HepG2 (cell line): ENCODE results near the gene GINS3. TPM values are rescaled to one million over a fixed set of nuclear protein-coding genes. Genes with fewer than 3 reads are reported as not detected.

Experiments
- ATAC-seq: fragments of 200-7000 bp; cut with Tn5 transposase; 3 replicates; pipeline ENCODE4 v1.9.1; 2020; ENCODE audit warnings: mild to moderate bottlenecking, moderate library complexity
- BruUV-seq: library from RNA; stranded (reverse); fragments of 400-500 nt; replicated peaks from 2 replicates; lab custom pipeline; 2021; lab: Mats Ljungman, UMichigan
- CTCF ChIA-PET: fragments of 300-600 bp; formaldehyde crosslinking; extraction: SDS; loops from one replicate; lab custom pipeline; 2021; ENCODE audit warnings: low total read pairs, inconsistent platforms, low intra/inter-chr PET ratio; lab: Yijun Ruan, JAX
- POLR2A ChIA-PET: fragments of 350-600 bp; sonication (Branson Sonifier 250); formaldehyde crosslinking; loops from one replicate; lab custom pipeline; 2020; ENCODE audit warnings: antibody characterized with exemption, inconsistent platforms; lab: Yijun Ruan, JAX
- DNase-seq: peaks from one replicate; pipeline ENCODE4 v3.0.0-alpha.2; 2015; ENCODE audit warnings: low spot score
- FAIRE-seq: peaks from 3 replicates; lab custom pipeline; 2011; peaks lifted over from hg19 to GRCh38; lab: Jason Lieb, UNC
- H2AFZ ChIP-seq: one replicate; pipeline ENCODE4 v1.6.1; 2011; ENCODE audit warnings: low read length, inconsistent platforms
- H3K27ac ChIP-seq: fragments of 300-600 bp; 3 replicates; pipeline ENCODE4 v1.8.0; 2011; ENCODE audit warnings: mixed run types, mild to moderate bottlenecking, mixed read lengths, low read length, inconsistent platforms; ENCODE audit not compliant: insufficient read depth; ENCODE audit errors: extremely low read length
- H3K27me3 ChIP-seq, 2 experiments: fragments of 200-600 bp in 1 of 2; 2 replicates in 1 of 2; 3 replicates in 1 of 2; pipeline versions ENCODE4 v1.6.0 to v1.8.0; 2011; ENCODE audit warnings: low read length in 2 of 2, mild to moderate bottlenecking in 2 of 2, moderate library complexity in 2 of 2, inconsistent platforms in 1 of 2; ENCODE audit not compliant: insufficient read depth in 2 of 2, control insufficient read depth in 1 of 2
- H3K36me3 ChIP-seq, 2 experiments: fragments of 200-600 bp in 1 of 2; replicated peaks in 1 of 2; 2 replicates in 1 of 2; 3 replicates in 1 of 2; pipeline versions ENCODE4 v1.5.1 to v1.8.0; 2011; ENCODE audit warnings: low read length in 2 of 2, inconsistent platforms in 1 of 2; ENCODE audit not compliant: insufficient read depth in 2 of 2, control insufficient read depth in 1 of 2
- H3K4me1 ChIP-seq: 2 replicates; pipeline ENCODE4 v1.5.1; 2012; ENCODE audit warnings: low read length, inconsistent platforms; ENCODE audit not compliant: insufficient read depth
- H3K4me2 ChIP-seq: 2 replicates; pipeline ENCODE4 v1.6.0; 2011; ENCODE audit warnings: low read depth, low read length, inconsistent platforms
- H3K4me3 ChIP-seq, 3 experiments: fragments of 200-600 bp in 1 of 3; sonication (generic), shearing (Covaris generic) in 1 of 3; replicated peaks in 1 of 3; 2 replicates each; pipeline ENCODE4 v1.5.1; 2011 to 2016; ENCODE audit warnings: low read length in 3 of 3, inconsistent platforms in 2 of 3, low read depth in 2 of 3, mild to moderate bottlenecking in 2 of 3, control low read depth in 1 of 3, mixed read lengths in 1 of 3; ENCODE audit not compliant: insufficient read depth in 1 of 3
- H3K79me2 ChIP-seq: one replicate; pipeline ENCODE4 v1.6.1; 2011; ENCODE audit warnings: low read length, inconsistent platforms; ENCODE audit not compliant: insufficient read depth
- H3K9ac ChIP-seq: 2 replicates; pipeline ENCODE4 v1.6.0; 2011; ENCODE audit warnings: mild to moderate bottlenecking, low read depth, low read length, inconsistent platforms; ENCODE audit not compliant: insufficient read depth
- H3K9me3 ChIP-seq: 2 replicates; pipeline ENCODE4 v1.5.1; 2012; ENCODE audit warnings: mild to moderate bottlenecking, low read length
- H4K20me1 ChIP-seq: 2 replicates; pipeline ENCODE4 v1.6.0; 2011; ENCODE audit warnings: inconsistent platforms, mild to moderate bottlenecking, low read length, moderate library complexity; ENCODE audit not compliant: insufficient read depth
- ATF6 ChIP-seq: sonication (generic); formaldehyde crosslinking; conservative IDR thresholded peaks from 2 replicates; pipeline ENCODE4 v1.4.0; 2020; ENCODE audit warnings: missing genetic modification reagents
- DDIT3 ChIP-seq: sonication (generic); formaldehyde crosslinking; IDR thresholded peaks from 2 replicates; pipeline ENCODE4 v1.4.0; 2020; ENCODE audit warnings: mild to moderate bottlenecking, missing genetic modification reagents
- MTERF4 ChIP-seq: sonication (generic); formaldehyde crosslinking; IDR thresholded peaks from 2 replicates; pipeline ENCODE4 v1.8.0; 2023; ENCODE audit warnings: mild to moderate bottlenecking, missing genetic modification reagents
- NR2F6 ChIP-seq, 2 experiments: IDR thresholded peaks; 2 replicates each; pipeline ENCODE4 v1.6.1; 2016; ENCODE audit warnings: antibody characterized with exemption in 1 of 2, mild to moderate bottlenecking in 1 of 2
- SRSF4 ChIP-seq: fragments of 200-400 bp; formaldehyde crosslinking; IDR thresholded peaks from one replicate; pipeline ENCODE4 v1.6.1; 2018; ENCODE audit warnings: mild to moderate bottlenecking, low read depth, low read length, moderate library complexity; ENCODE audit not compliant: poor library complexity, severe bottlenecking
- TFAP4 ChIP-seq: sonication (generic); IDR thresholded peaks from 2 replicates; pipeline ENCODE4 v1.6.1; 2016; ENCODE audit warnings: low read depth, borderline replicate concordance
- TP53 ChIP-seq: sonication (generic); formaldehyde crosslinking; conservative IDR thresholded peaks from 2 replicates; pipeline ENCODE4 v1.4.0; 2020; ENCODE audit warnings: missing genetic modification reagents
- ZNF7 ChIP-seq: IDR thresholded peaks from 2 replicates; pipeline ENCODE4 v1.6.1; 2016; ENCODE audit warnings: missing biosample characterization, missing genetic modification reagents
- WGBS: methylation state at CpG from one replicate; pipeline ENCODE4 v1.1.6; 2017; ENCODE audit warnings: low lambda C conversion rate; 5-methylcytosine and 5-hydroxymethylcytosine counted together
- in situ Hi-C: cut with HindIII; loops from 2 replicates; pipeline ENCODE4 v1.10.0; 2017; ENCODE audit warnings: low pct_unique_long_range_greater_than_20kb; ENCODE audit not compliant: extremely low pct_ligation_motif_present
- intact Hi-C: fragments of 100-400 bp; cut with micrococcal nuclease; formaldehyde crosslinking; loops from one replicate; pipeline ENCODE4 v1.10.0; 2022; ENCODE audit not compliant: unreplicated experiment
- polyA plus RNA-seq, 8 experiments: library from polyadenylated mRNA; depleted of rRNA in 3 of 8; stranded (reverse) in 7 of 8; unstranded in 1 of 8; fragments of >200 nt; fragmentation: Illumina TruSeq in 4 of 8; extraction: Trizol in 4 of 8; gene quantifications; 2 replicates each; pipeline versions ENCODE4 v1.2.1 to v1.2.3, GENCODE V29; 2011 to 2016; ENCODE audit warnings: low read depth in 4 of 8, missing spikeins in 1 of 8, mixed read lengths in 1 of 8; ENCODE audit not compliant: insufficient read depth in 1 of 8
- total RNA-seq, 5 experiments: library from RNA; depleted of rRNA; stranded (reverse); fragments of >200 nt; fragmentation: Illumina TruSeq; extraction: Trizol; gene quantifications; 2 replicates each; pipeline ENCODE4 v1.2.3, GENCODE V29; 2016; ENCODE audit warnings: low read depth in 1 of 5
- TF ChIP-seq, protein P1 (sequence below): sonication (generic); formaldehyde crosslinking; IDR thresholded peaks from 2 replicates; pipeline ENCODE4 v1.5.0; 2020; ENCODE audit warnings: missing genetic modification reagents
- TF ChIP-seq, protein P2 (sequence below): IDR thresholded peaks from 2 replicates; pipeline ENCODE4 v1.6.1; 2016
- TF ChIP-seq, protein P3 (sequence below): sonication (generic); formaldehyde crosslinking; IDR thresholded peaks from 2 replicates; pipeline ENCODE4 v1.4.0; 2020; ENCODE audit warnings: missing genetic modification reagents
- TF ChIP-seq, protein P4 (sequence below): sonication (generic); formaldehyde crosslinking; IDR thresholded peaks from 2 replicates; pipeline ENCODE4 v1.5.0; 2020; ENCODE audit warnings: missing genetic modification reagents

Gene GINS3
- total and polyA plus RNA-seq, 2 of the 13 experiments (the other 11 are each of a cell fraction or from before 2014, with no cell fraction given) = 6.5 to 19.3 TPM

- TF ChIP-seq, protein P1, sequence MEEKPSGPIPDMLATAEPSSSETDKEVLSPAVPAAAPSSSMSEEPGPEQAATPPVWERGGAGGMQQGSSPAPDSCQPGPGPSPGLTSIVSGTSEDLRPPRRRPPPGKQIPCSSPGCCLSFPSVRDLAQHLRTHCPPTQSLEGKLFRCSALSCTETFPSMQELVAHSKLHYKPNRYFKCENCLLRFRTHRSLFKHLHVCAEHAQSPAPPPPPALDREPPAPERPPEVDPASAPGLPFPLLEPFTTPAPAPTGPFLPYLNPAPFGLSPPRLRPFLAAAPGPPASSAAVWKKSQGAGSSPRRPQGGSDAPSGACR (CRISPR knock-in tag) = no peak
- TF ChIP-seq TFAP4 = no peak
These were observed 51.5 kb downstream of the GINS3 start (continued) for GRCh38 chr16:58443783-58444182.

GRCh38 chr16:58444265-58444664, 52.0 kb downstream of the GINS3 start:
- FAIRE-seq (no peak), ATAC-seq (no peak), DNase-seq (no peak)
- WGBS = 87% methylated on average over 2 of the region's 2 CpGs
- no peaks in the 10 kb centered on the region for H3K79me2 ChIP-seq
- no peaks in the 10 kb centered on the region for H3K36me3 ChIP-seq
- H3K4me1 ChIP-seq = peaks cover 11% of the 10 kb centered on the region
- intact Hi-C loops = no loop called here
- H4K20me1 ChIP-seq = no peaks in the 10 kb centered on the region
- peaks cover 2 to 5% of the 10 kb centered on the region in 2 experiments; a peak in 1 of 5 replicates for H3K27me3 ChIP-seq
- no peak overlapping the region for H2AFZ ChIP-seq
- H3K4me2 ChIP-seq = no peak overlapping the region
- no peak overlapping the region for H3K27ac ChIP-seq
- no TSS peak for BruUV-seq
- H3K9ac ChIP-seq = no peak overlapping the region
- POLR2A ChIA-PET = no interaction called here
- no peak overlapping the region for H3K4me3 ChIP-seq
- CTCF ChIA-PET = no interaction called here
- in situ Hi-C loops = no loop called here
- no peaks in the 10 kb centered on the region for H3K9me3 ChIP-seq
- TF ChIP-seq NR2F6 (IDR thresholded peaks at IDR 0.05) (no peak), NR2F6 (CRISPR knock-in tag; IDR thresholded peaks at IDR 0.05) (no peak), TP53 (no peak), SRSF4 (no peak), ZNF7 (CRISPR knock-in tag) (no peak), MTERF4 (CRISPR knock-in tag) (no peak), ATF6 (CRISPR knock-in tag) (no peak), DDIT3 (CRISPR knock-in tag) (no peak)
- TF ChIP-seq, protein P2, sequence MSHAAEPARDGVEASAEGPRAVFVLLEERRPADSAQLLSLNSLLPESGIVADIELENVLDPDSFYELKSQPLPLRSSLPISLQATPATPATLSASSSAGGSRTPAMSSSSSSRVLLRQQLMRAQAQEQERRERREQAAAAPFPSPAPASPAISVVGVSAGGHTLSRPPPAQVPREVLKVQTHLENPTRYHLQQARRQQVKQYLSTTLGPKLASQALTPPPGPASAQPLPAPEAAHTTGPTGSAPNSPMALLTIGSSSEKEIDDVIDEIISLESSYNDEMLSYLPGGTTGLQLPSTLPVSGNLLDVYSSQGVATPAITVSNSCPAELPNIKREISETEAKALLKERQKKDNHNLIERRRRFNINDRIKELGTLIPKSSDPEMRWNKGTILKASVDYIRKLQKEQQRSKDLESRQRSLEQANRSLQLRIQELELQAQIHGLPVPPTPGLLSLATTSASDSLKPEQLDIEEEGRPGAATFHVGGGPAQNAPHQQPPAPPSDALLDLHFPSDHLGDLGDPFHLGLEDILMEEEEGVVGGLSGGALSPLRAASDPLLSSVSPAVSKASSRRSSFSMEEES (CRISPR knock-in tag) = no peak
- TF ChIP-seq, protein P3, sequence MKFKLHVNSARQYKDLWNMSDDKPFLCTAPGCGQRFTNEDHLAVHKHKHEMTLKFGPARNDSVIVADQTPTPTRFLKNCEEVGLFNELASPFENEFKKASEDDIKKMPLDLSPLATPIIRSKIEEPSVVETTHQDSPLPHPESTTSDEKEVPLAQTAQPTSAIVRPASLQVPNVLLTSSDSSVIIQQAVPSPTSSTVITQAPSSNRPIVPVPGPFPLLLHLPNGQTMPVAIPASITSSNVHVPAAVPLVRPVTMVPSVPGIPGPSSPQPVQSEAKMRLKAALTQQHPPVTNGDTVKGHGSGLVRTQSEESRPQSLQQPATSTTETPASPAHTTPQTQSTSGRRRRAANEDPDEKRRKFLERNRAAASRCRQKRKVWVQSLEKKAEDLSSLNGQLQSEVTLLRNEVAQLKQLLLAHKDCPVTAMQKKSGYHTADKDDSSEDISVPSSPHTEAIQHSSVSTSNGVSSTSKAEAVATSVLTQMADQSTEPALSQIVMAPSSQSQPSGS (CRISPR knock-in tag) = no peak
- TF ChIP-seq, protein P4, sequence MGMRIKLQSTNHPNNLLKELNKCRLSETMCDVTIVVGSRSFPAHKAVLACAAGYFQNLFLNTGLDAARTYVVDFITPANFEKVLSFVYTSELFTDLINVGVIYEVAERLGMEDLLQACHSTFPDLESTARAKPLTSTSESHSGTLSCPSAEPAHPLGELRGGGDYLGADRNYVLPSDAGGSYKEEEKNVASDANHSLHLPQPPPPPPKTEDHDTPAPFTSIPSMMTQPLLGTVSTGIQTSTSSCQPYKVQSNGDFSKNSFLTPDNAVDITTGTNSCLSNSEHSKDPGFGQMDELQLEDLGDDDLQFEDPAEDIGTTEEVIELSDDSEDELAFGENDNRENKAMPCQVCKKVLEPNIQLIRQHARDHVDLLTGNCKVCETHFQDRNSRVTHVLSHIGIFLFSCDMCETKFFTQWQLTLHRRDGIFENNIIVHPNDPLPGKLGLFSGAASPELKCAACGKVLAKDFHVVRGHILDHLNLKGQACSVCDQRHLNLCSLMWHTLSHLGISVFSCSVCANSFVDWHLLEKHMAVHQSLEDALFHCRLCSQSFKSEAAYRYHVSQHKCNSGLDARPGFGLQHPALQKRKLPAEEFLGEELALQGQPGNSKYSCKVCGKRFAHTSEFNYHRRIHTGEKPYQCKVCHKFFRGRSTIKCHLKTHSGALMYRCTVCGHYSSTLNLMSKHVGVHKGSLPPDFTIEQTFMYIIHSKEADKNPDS (CRISPR knock-in tag) = no peak
